Ascending aorta (tissue), 2 donors: ENCODE results near the gene AFAP1L2. TPM values are rescaled to one million over a fixed set of nuclear protein-coding genes. Genes with fewer than 3 reads are reported as not detected.
A peak's percentile ranks its signal among the peaks of the same experiment; 100 is the strongest.

Experiments
- DNase-seq, 2 donors: peaks; one replicate each; pipeline ENCODE4 v3.0.0-alpha.2; 2019; ENCODE audit warnings: low spot score in 2 of 2
- H3K27ac ChIP-seq, 2 donors: fragments of 200-600 bp; sonication (generic); one replicate each; pipeline ENCODE4 v1.5.1; 2016 to 2017; ENCODE audit warnings: mild to moderate bottlenecking in 1 of 2
- H3K27me3 ChIP-seq: fragments of 200-600 bp; sonication (generic); one replicate; pipeline ENCODE4 v1.5.1; 2017
- H3K36me3 ChIP-seq, 2 donors: fragments of 200-600 bp; sonication (generic); one replicate each; pipeline ENCODE4 v1.5.1; 2016
- H3K4me1 ChIP-seq, 2 donors: fragments of 200-600 bp; sonication (generic); one replicate each; pipeline ENCODE4 v1.5.1; 2016 to 2017; ENCODE audit warnings: mild to moderate bottlenecking in 1 of 2
- H3K4me3 ChIP-seq, 2 donors: fragments of 200-600 bp; sonication (generic); one replicate each; pipeline ENCODE4 v1.5.1; 2016 to 2017; ENCODE audit warnings: mild to moderate bottlenecking in 1 of 2
- H3K9me3 ChIP-seq, 2 donors: fragments of 200-600 bp; sonication (generic); one replicate each; pipeline ENCODE4 v1.5.1; 2016
- intact Hi-C: fragments of 100-400 bp; cut with DNase I; formaldehyde crosslinking; loops from one replicate; pipeline ENCODE4 v1.15.1; 2023
- total RNA-seq: library from RNA; depleted of rRNA; stranded (reverse); fragments of >200 nt; gene quantifications from one replicate; pipeline ENCODE4 v1.1.0, GENCODE V29; 2016
- TF ChIP-seq, protein P1 (sequence below), 3 experiments: fragments of 200-600 bp in 2 of 3; fragments of 450-650 bp in 1 of 3; sonication (generic) in 2 of 3; IDR thresholded peaks; one replicate each; pipeline ENCODE4 v1.5.1; 2016 to 2019; ENCODE audit warnings: antibody characterized with exemption in 3 of 3, mild to moderate bottlenecking in 1 of 3, moderate library complexity in 1 of 3

The AFAP1L2 gene
- total RNA-seq, 1 donor from 2014 or later: 30.4 TPM

DNA sequence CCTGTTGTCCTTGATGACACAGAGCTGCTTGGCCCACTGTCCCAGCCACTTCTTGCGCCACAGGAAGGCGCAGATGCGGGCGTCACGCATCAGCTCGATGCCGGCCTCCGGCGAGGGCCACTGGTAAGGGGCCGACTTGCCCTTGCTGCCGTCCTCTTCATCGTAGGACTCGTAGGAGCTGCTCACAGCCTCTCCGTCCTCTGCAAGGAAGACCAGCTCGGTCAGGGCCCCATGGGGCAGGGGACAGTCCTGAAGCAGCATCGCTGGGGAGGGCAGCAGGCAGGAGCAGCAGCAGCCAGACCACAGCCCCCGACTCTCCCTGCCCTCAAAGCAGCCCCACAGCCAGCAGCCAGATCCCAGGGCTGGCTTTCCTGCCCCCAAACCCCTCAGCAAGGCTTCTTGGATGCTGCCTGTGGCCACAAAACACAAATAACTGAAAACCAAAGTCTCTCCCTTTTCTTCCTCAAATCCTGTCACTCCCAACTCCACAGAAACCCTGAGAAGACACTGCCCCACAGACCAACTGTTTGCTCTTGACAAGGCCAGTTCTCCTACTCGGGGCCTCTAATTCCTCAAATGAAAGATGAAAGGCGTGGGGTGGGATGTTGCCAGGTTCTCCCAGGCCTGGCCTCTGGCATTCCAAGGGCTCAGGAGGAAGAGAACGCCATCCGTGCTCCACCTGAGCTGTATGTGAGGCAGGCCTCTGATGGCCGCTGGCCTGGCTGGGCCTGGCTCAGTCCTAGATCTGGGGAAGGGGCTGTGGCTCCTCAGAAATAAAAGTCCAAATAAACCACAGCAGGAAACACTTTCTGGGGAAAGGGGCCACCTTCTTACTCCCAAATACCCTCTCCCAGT lies 88.5 kb downstream of the AFAP1L2 start:
- DNase-seq: peak in 1 of 2 donors; percentile 53
- H3K9me3 ChIP-seq: no peaks in the 10 kb centered on the region
- no peaks in the 10 kb centered on the region for H3K4me1 ChIP-seq
- no peak overlapping the region for H3K4me3 ChIP-seq
- intact Hi-C loops: no loop called here
- H3K27me3 ChIP-seq: no peaks in the 10 kb centered on the region
- peaks cover 0 to 15% of the 10 kb centered on the region in 2 donors for H3K36me3 ChIP-seq
- TF ChIP-seq, protein P1, sequence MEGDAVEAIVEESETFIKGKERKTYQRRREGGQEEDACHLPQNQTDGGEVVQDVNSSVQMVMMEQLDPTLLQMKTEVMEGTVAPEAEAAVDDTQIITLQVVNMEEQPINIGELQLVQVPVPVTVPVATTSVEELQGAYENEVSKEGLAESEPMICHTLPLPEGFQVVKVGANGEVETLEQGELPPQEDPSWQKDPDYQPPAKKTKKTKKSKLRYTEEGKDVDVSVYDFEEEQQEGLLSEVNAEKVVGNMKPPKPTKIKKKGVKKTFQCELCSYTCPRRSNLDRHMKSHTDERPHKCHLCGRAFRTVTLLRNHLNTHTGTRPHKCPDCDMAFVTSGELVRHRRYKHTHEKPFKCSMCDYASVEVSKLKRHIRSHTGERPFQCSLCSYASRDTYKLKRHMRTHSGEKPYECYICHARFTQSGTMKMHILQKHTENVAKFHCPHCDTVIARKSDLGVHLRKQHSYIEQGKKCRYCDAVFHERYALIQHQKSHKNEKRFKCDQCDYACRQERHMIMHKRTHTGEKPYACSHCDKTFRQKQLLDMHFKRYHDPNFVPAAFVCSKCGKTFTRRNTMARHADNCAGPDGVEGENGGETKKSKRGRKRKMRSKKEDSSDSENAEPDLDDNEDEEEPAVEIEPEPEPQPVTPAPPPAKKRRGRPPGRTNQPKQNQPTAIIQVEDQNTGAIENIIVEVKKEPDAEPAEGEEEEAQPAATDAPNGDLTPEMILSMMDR (IDR thresholded peaks at IDR 0.05): no peak
- H3K27ac ChIP-seq: no peak overlapping the region

DNA sequence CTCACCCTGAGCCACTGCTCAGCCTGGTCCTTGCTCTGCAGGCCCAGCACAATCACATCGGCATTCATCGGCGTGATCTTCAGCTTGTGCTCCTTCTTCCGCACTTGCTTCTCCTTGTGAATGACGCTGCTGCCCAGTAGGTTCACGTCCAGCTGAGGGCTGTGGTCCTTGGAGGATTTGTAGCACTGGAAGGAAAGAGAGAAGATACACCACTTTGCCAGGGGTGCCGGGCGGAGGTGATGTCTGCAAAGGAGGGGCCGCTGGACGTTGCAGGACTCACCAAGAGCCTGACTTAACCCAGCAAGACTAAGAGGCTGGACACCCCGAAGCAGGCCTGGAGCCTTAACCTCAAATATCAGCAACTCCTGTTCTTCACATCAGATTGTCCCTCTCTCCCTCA lies 90.4 kb downstream of the AFAP1L2 start:
- H3K36me3 ChIP-seq: peaks cover 0 to 15% of the 10 kb centered on the region in 2 donors
- no peak overlapping the region for H3K4me3 ChIP-seq
- no peaks in the 10 kb centered on the region for H3K9me3 ChIP-seq
- no peaks in the 10 kb centered on the region for H3K27me3 ChIP-seq
- intact Hi-C loops: no loop called here
- H3K27ac ChIP-seq: no peak overlapping the region
- H3K4me1 ChIP-seq: peaks cover 0 to under 1% of the 10 kb centered on the region in 2 donors
- peak in 1 of 2 donors; percentile 35 for DNase-seq
- TF ChIP-seq, protein P1 (IDR thresholded peaks at IDR 0.05): no peak

DNA sequence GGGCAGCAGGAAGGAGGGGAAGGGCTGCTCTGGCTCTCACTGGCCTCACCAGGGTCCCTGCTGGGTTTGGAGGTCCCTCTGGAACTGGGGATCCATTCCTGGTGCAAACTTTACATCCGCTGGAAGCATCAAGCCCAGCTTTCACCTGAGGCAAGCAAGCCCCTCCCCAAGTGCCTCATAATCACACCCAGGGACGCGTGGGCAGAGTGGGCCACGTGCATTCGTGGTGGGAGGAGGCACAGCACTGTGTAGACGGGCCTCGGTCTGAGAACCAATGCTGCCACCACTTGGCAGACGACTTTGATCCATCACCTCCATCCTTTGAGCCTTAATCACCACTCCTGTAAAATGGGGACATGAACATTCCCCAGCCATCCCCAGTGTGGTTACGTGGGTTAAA lies 91.2 kb downstream of the AFAP1L2 start:
- H3K36me3 ChIP-seq: peaks cover 0 to 15% of the 10 kb centered on the region in 2 donors
- H3K27ac ChIP-seq: no peak overlapping the region
- no peaks in the 10 kb centered on the region for H3K9me3 ChIP-seq
- TF ChIP-seq, protein P1 (IDR thresholded peaks at IDR 0.05): no peak
- H3K4me1 ChIP-seq: peaks cover 0 to 4% of the 10 kb centered on the region in 2 donors
- intact Hi-C loops: no loop called here
- no peaks in the 10 kb centered on the region for H3K27me3 ChIP-seq
- no peak overlapping the region for H3K4me3 ChIP-seq
- peak in 1 of 2 donors; percentile 40 for DNase-seq

DNA sequence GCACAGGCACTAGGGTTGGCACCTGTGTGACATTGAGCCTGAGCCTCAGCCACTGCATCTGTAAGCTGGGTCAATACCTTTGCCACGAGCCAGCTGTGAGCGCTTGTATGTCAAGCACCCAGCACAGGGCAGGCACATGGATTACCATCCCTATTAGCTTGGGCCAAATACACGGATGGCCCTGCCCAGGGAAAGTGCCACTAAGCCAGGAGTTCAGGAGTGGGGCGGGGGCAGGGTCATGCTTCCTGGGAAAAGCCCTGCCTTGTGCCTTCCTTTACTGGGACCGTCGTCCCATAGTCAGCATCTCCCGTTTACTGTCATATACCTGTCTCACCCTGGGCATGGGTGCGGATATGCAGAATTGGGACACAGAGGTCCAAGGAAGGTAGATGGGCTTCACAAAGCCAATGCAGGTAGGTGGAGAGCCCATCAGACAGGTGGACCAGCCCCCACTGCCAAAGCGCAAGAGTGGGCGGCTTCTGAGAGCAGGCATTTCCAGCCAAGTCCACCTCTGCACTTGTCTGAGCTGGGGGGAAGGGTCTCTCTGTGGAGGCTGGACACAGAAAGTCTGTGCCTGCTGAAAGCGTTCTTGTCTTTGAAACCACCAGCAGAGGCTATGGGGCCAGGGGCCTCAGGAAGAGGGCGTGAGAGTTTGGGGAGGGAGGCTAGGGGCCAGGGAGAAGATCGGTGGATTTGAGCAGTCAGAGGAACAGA lies 92.6 kb downstream of the AFAP1L2 start:
- H3K27ac ChIP-seq: no peak overlapping the region
- no peaks in the 10 kb centered on the region for H3K27me3 ChIP-seq
- peaks cover 0 to 8% of the 10 kb centered on the region in 2 donors for H3K4me1 ChIP-seq
- intact Hi-C loops: no loop called here
- TF ChIP-seq, protein P1 (IDR thresholded peaks at IDR 0.05): no peak
- no peaks in the 10 kb centered on the region for H3K9me3 ChIP-seq
- H3K4me3 ChIP-seq: no peak overlapping the region
- peaks cover 0 to 15% of the 10 kb centered on the region in 2 donors for H3K36me3 ChIP-seq
- DNase-seq: peak in 1 of 2 donors; percentile 53

DNA sequence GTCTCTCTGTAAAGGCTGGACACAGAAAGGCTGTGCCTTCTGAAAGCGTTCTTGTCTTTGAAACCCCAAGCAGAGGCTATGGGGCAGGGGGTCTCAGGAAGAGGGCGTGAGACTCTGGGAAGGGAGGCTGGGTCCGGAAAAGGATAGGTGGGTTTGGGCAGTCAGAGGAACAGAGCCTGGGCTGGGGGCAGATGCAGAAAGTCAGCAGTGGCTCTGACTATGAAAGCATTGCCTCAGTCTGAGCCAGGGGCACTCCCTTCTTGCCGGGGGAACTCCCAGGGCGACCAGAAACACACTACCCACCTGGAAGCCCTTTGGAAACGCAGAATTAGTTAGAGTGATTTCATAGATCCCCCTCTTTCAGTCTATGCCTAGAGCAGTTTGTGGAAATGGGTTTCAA lies 93.3 kb downstream of the AFAP1L2 start:
- H3K4me1 ChIP-seq: peaks cover 0 to 10% of the 10 kb centered on the region in 2 donors
- intact Hi-C loops: no loop called here
- H3K4me3 ChIP-seq: no peak overlapping the region
- TF ChIP-seq, protein P1 (IDR thresholded peaks at IDR 0.05): no peak
- peaks cover 0 to 15% of the 10 kb centered on the region in 2 donors for H3K36me3 ChIP-seq
- peak in 1 of 2 donors; percentile 24 for DNase-seq
- H3K9me3 ChIP-seq: no peaks in the 10 kb centered on the region
- no peak overlapping the region for H3K27ac ChIP-seq
- H3K27me3 ChIP-seq: no peaks in the 10 kb centered on the region
